ENCODE measurements around the gene ESR1.
"Not testable (repeated sequence)": the region's sequence is repeated elsewhere in the genome, so short reads cannot be mapped to it uniquely, and the experiment has no call there.

ESR1 gene

DNA sequence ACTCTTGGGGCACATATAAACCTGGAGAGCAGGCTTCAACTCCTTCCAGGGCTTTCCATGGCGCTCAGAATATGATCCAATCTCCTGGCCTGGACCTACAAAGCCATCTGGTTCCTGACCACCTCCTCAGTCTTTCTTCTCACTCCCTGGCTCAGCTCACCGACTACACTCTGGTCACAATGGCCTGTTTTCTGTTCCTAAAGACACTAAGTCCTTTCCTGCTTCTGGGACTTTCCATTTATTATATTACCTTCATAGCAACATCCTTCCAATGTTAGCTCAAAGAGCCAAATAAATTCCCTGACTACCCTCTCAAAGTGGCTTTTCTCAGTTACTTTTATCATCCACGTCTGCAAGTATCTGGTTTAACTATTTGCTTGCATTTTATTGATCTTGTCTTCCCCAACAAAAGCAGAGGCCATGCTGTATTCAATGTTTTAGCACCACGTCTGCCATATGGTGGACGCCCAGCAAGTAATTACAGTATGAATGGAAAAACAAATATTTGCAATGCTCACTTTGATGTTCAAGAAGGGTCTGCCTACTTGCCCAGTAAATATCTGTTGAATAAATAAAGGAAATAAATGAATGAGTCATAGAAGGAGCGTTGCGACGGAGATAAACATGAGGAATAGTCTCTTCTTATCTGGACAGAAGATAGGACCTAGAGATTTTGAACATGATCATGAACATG lies 328.4 kb downstream of the ESR1 start:
- DNase-seq (ENCODE audit: low read depth in 2 of 2), result no peak

DNA sequence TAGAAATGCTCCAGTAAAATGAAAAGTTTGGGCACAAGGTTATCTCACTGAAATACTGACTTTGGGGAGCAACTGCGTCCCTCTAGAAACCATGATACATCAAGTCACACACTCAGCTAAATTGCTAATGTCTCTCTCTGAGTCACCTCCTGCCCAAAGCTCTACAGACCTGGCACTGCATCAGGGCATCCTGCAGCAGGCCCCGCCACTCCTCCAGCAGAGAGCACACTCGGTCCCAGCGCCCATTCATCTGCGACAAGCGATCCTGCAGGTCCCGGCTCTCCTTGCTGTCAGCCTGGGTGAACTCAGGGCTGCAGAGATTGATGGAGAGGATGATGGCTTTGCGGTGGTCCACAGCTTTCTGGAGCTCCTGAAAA lies 329.0 kb downstream of the ESR1 start:
- DNase-seq (ENCODE audit: low read depth in 2 of 2), result no peak

DNA sequence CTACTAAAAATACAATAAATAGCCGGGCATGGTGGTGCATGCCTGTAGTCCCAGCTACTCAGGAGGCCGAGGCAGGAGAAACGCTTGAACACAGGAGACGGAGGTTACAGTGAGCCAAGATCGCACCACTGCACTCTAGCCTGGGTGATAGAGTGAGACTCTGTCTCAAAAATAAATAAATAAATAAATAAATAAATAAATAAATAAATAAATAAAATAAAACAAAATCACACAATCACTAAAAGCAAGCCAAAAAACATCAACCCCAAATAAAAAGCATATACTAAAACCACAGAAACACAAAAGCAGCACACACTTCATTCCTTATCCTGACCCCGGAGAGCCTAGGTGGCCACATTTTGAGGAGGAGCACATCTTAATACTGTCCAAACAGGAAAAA lies 330.9 kb downstream of the ESR1 start:
- not testable (repeated sequence) for DNase-seq (ENCODE audit: low read depth in 2 of 2)

DNA sequence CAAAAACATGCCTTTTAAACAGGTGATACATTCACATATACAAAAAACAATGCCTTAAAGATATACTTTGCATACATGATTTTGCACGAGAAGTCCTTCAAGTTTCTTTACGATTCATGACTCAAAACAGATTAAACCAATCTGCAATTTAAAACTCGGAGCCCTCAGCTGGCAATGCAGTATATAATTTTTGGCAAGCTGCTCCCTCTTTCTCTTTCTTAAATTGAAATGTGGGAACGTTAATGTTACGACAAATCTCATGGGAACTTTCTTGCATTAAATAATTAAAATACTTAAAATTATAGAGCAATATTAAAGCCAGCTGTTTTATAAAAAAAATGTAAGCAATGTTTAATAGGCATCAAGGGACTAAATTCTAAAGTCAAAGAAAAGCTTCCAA lies 334.6 kb downstream of the ESR1 start:
- DNase-seq (ENCODE audit: low read depth in 2 of 2), result no peak

DNA sequence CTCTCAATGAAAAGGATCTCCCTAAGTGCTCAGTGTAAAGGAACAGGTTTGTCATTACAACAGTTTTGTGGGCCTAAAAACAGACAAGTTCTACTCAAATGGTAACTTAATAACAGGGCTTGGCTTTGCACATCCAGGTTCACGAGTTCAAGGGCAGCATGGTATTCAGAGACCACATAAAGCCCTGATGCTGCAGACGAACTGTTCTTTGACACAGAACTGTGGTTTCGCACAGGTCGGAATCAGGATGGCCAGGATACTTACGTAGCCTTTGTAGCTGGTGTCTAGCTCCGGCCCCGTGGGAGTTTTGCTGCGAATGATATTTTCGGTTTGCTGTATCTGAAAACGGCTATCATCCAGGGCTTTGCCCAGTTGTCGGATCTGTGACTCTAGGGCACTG lies 335.9 kb downstream of the ESR1 start:
- no peak for DNase-seq (ENCODE audit: low read depth in 2 of 2)

DNA sequence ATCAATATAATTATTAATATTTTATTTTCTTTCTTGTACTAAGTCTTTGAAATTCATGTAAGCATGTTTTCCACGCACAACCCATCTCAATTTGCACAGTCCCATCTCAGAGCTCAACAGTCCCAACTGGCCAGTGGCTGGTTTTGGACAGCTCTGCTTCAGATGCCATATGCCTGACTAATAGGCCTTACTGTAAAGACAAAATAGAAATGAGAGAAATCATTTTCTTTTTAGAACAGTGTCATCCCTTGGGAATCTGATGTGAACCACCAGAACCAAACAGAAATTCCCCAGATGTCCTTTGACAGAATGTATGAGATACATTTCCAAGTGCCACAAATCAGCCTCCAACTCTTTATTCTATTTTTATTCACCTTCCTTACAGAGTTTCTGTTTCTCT lies 338.9 kb downstream of the ESR1 start:
- DNase-seq (ENCODE audit: low read depth in 2 of 2), result no peak

DNA sequence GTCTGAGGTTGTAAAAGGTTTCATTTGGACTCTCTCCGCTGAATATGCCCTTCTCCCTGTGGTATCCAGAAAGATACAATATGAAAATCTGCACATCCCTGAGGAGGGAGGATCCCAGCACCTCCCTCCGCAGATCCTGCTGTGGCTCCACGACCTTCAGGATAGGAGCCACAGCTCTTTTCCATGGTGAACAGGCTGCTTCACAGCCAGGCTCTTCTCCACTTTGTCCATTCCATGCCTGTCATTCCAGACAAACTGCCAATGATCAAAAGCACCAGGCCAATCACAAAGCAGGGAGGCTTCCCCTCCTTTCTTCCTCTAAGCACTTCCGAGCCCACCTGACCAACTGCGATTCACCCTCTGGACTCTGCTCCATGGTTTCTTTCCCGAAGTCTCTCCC lies 339.8 kb downstream of the ESR1 start:
- no peak for DNase-seq (ENCODE audit: low read depth in 2 of 2)

DNA sequence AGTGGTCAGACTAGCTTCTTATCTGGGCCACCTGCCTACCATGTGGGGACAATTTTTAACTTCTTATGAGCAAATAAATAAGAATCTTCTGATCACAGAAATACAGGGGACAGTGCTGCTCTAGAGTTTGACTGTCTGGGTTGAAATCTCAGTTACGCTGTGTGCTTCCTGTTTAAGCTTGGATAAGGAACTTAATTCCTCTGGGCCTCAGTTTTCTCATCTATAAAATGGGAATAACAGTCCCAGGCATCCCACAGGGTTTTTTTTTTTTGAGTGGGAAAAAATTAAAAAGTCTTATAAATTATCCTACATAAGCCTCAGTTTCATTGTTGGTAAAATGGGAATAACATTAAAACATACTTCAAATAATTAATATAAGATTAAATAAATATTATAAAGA lies 340.9 kb downstream of the ESR1 start:
- no peak for DNase-seq (ENCODE audit: low read depth in 2 of 2)

DNA sequence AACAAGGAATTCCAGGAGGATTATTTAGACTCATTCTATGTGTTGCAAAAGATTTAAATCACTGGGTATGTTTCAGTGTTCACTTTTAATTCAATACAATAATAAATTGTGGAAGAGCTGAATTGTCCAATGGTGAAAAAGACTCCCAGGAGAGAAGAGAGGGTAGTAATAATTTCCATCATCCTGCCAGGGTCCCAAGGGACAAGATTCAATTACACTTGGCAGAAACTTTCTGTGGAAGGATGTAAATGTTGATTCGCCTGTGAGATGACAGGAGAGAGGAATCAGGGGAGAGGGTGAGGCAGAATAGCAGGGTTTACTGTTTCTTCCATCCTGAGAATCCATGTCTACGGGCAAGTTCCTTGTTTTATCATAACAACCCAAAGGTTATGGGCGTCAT lies 342.7 kb downstream of the ESR1 start:
- no peak for DNase-seq (ENCODE audit: low read depth in 2 of 2)

DNA sequence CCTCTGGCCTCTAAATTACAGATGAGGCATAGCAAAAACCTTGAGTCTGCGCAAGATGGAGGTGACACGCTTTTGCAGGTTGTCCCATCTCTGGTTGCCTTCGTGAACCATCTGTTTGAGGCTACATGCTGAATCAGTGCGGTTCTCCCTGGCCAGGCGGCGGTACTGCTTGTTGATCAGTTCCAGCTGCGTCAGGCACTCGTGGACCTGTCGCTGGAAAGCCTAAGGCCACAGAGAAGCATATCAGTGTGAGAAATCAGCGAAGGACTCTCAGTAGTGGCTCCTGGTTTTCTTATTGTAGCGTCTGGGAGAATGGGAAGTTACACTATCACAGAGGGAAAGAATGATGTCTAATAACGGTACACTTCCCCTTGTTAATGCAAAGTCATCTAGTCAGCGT lies 344.4 kb downstream of the ESR1 start:
- no peak for DNase-seq (ENCODE audit: low read depth in 2 of 2)

DNA sequence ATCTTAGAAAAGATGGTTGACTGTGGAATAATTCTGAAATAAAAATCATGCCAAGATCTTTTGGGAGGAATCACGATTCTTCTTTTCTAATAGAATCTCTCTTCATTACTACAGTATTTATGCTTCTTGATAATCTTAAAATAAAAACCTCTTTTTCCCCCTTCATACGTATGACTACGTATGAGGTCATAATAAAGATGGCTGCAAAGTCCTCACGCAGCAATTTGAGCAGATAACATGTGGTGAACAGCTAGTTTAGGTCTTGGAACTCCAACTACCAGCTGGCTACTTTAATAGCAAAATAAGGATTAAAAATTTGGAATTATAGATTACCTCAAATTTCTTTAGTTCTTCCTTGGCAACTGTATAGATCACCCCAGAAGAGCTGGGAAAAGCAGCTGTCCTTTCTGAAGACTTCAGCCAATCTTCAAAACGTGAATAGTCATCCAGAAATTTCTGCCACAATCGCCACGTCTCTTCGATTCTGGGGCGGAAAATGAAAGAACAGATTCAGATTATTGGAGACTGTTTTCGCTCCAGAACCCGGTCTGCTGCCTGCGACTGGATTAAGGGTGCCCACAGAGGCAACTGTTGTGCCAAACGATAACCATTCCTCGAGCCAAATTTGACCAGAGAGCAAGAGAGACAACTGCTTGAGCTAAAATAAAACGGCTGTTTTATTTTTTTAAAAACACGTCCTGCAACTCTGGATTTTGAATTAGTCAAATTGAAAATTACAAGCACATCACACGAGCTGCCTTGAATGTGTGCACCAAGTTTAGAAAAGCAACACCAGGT lies 347.3 kb downstream of the ESR1 start:
- DNase-seq (ENCODE audit: low read depth in 2 of 2), result no peak

DNA sequence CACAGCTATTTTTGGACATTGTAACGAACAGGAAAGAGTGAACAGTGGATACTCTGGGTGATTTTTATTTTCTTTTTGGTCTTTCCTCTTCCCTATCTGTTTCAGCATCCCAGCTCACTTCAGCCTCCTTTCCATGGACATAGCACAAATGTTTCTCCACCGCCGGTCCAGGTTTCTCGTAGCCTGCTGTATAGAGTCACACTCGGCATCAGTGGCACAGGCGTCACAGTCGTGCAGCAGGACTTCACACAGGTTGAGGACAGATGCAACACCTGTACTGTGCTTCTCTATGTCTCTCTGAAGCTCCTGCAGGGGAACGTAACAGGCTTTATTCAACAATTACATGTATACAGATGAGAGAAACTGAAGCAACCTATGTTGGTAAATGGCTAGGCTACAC lies 348.3 kb downstream of the ESR1 start:
- no peak for DNase-seq (ENCODE audit: low read depth in 2 of 2)

DNA sequence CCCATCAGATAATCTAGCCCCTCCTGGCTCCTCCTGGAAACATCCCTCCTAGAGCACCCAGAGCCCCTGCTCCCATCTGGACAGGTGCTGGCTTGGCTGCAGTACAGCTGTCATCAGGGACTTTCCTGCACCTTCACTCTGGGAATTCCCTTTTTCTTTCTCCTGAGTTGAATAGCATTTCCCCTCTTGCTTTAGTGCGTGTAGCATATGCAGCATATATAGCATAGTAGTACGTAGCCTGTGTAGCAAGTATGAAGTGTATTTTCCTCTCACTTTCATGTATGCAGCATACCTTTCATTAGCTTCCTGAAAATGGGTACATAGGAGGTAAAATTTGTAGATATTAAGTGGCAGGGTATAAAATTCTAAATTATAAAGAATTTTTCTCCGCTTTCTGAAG lies 352.9 kb downstream of the ESR1 start:
- no peak for DNase-seq (ENCODE audit: low read depth in 2 of 2)

DNA sequence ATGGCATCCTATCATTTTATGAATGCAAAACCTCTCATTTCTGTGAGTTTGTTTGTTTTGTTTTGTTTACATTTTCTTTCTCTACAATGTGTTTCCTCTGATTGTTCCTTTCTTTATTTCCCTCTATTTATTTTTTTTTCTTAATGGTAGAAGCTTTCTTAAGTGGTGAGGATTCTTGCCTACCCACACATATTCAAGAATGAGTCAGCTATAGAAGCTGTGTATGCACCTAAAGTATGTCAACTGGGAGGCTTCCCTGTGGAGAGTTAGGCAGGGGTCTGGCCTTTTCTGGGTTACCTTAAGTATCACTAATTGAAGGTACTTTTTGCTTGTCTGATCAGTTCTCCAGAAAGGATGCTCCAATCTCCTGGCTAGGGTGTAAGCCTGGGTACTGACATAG lies 354.0 kb downstream of the ESR1 start:
- no peak for DNase-seq (ENCODE audit: low read depth in 2 of 2)

DNA sequence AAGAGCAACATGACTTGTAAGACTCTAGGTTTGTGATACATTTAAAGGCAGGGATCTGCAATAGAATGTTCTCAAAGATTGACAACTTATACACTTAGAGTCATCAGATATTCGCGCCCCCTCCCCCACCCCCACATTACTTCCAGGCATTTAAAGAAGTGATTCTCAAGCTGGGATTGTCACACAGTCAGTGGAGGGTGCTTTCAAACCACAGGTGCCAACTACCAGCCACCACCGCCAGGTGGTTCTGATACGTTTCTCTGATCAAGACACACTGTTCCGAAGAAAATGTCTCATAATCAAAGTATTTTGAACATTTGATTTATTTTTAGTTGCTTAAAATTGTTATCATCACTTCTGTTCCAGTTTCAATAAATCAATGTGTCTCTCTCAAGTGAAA lies 357.5 kb downstream of the ESR1 start:
- no peak for DNase-seq (ENCODE audit: low read depth in 2 of 2)

DNA sequence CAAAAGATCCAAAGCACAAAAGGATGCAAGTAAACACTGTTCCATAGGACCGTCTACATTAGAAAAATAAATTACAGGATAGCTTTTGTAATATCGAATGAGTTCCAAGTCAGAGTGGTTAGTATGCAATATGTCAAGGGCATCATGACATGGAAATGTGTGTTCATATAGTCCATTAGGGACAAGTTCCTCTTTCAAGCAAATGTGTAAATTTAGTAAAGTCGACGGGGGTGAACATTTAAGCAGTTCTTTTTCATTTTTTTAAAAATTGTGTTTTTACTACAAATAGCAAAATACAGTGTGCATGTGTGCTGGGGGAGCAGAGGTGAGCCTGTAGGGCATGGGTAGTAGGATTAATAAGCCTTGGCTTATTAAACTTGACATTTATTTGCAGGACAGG lies 359.0 kb downstream of the ESR1 start:
- DNase-seq (ENCODE audit: low read depth in 2 of 2), result no peak

DNA sequence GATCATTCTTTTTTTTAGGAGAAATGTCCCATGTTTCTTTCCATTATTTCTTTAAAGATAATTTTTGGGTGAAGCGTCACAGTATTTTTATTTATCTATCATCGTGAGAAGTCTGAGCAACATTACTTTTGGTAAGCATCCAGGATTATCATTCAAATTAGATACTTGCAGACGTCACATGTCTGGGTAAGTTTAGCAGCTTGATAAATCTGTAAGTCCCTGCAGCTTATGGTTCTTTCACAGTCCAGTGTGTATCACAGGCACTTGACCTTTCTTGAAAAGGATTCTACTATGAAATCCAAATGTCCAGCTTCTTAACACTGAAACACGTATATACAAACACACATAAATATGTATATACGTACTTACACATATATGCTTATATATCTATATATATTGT lies 359.4 kb downstream of the ESR1 start:
- no peak for DNase-seq (ENCODE audit: low read depth in 2 of 2)

DNA sequence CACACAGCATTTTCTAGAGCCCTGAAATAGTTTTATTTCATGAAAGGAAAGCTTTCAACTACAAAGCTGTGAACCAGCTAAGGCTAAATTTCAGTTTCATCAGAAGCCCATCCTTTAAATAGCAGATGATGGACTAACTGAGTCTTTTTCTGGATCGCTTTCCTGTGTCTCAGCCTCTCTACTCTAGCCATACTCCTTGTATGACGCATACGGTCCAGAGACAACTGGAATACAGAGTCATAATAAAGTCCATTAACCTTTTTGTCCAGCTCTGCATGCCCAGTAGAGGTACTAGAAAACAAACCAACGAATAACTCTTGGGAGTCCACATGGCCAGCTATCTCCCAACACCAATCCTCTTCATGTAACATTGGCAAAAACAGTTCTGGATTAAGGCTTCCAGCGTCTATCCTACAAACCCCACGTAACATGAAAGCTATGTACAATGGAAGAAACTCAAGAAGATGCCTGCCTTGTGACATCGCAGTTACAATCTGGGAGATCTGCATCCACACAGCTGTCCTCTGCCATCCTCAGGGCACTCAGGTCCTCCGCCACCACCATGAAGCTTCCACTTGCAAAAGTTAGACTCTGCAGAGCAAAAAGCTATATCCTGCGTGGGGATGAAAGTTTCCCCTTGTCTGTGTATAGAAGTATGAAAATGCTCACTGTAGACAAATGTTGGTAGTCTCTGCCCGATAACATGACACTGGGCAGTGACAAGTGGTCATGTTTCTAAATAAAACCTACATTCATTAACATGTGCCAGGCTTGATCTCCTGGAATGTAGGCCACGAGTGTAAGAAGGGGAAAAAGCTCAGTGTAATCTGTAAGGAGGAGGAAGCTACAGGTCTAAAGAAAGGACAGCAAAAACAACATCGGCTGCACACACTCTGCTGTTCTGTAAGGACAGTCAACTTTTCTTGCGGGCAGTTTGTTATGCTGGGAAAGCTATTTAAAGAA lies 360.4 kb downstream of the ESR1 start:
- no peak for DNase-seq (ENCODE audit: low read depth in 2 of 2)

DNA sequence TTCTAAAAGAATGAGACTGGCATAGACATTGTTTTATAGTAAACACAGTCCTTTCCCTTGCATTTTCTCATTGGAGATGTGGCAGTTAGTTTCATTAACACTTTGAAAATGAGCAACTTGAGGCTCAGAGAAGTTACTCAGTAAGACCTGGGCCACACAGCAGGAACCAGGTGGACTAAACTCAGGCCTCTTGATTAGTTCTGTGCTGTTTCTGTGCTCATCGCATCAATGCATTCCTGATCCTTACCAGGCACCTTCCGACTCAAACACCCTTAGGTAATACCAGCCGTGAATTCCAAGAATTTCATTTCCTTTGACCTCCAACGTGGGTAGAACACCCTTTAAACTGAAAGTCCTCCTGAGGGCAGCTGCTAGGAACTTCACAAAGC lies 362.8 kb downstream of the ESR1 start:
- no peak for DNase-seq (ENCODE audit: low read depth in 2 of 2)

DNA sequence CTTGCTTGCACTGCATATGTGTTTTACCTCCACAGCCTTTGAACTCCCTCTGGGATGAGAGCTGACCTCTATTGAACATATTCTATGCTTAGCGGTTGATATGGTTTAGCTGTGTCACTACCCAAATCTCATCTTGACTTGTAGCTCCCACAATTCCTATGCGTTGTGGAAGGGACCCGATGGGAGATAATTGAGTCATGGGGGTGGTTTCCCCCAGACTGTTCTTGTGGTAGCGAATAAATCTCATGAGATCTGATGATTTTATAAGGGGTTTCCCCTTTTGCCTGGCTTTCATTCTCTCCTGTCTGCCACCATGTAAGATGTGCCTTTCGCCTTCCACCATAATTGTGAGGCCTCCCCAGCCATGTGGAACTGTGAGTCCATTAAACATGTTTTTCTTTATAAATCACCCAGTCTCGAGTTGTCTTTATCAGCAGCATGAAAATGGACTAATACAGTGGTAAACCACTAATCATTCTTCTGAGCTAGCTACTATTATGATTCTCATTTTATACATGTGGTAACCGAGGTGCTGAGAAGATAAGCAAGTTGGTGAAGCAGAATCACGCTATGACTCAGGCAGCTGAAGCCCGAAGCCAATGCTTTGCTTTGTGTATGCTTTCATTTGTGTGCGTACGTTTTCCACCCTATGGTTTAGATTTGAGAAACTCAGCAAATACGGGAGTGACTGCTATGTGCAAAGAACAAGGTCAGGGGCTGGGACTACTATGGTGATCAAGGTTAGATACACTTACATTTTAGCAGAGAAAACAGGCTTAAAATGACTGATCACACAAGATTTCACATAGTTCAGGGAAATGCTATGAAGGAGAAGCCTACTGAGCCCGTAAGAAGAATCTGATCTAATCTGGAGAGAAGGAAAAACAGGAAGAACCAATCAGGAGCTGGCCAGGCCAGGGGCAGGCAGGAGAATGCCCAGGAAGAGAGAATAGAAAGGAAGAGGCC lies 363.5 kb downstream of the ESR1 start:
- DNase-seq (ENCODE audit: low read depth in 2 of 2), result peak; percentile 36 to 69

DNA sequence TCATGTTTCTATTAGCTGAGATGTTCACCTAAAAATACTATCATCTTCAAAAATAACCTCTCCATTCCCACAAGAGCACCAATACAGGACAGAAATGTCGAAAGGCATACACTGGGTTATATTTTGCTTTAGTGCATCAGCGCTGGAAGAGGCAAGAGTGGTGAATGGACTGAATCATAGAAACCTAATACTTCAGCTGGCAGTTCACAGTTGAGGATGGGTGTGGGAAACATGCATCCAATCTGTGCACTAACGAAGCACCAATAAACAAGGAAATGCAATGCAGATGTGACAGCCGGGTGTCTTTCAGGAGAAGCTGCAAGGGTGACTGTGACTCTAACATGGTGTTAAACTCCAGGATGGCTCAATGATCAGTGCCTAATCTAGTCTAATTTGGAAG lies 365.8 kb downstream of the ESR1 start:
- no peak for DNase-seq (ENCODE audit: low read depth in 2 of 2)

Data from stimulated activated CD4-positive, alpha-beta T cell treated with anti-CD3 and anti-CD28 coated beads, Interleukin-4, amount 100 ng/mL, for 48 hours (primary cell).